Lower lobe of right lung (tissue), 2 donors: ENCODE results near the gene SH3GLB1. TPM values are rescaled to one million over a fixed set of nuclear protein-coding genes. Genes with fewer than 3 reads are reported as not detected.

Source experiments
- ATAC-seq, 2 donors: fragments of 200-7000 bp; cut with Tn5 transposase; one replicate each; pipeline ENCODE4 v1.9.1; 2020 to 2022; ENCODE audit warnings: mild to moderate bottlenecking in 2 of 2, moderate library complexity in 2 of 2
- DNase-seq: peaks from one replicate; pipeline ENCODE4 v3.0.0-alpha.2; 2020
- H3K27ac ChIP-seq: fragments of 200-600 bp; one replicate; pipeline ENCODE4 v1.8.0; 2022
- H3K27me3 ChIP-seq: fragments of 200-600 bp; one replicate; pipeline ENCODE4 v1.8.0; 2022; ENCODE audit warnings: low read depth
- H3K36me3 ChIP-seq: fragments of 200-600 bp; one replicate; pipeline ENCODE4 v1.8.0; 2022; ENCODE audit warnings: mild to moderate bottlenecking
- H3K4me1 ChIP-seq: fragments of 200-600 bp; one replicate; pipeline ENCODE4 v1.8.0; 2022
- H3K4me3 ChIP-seq: fragments of 200-600 bp; one replicate; pipeline ENCODE4 v1.8.0; 2022; ENCODE audit warnings: mild to moderate bottlenecking
- H3K9me3 ChIP-seq: fragments of 200-600 bp; one replicate; pipeline ENCODE4 v1.8.0; 2022
- intact Hi-C: fragments of 100-400 bp; cut with DNase I; formaldehyde crosslinking; loops from one replicate; pipeline ENCODE4 v1.11.0; 2022
- total RNA-seq: library from RNA; stranded (reverse); fragmentation: NEBNext Ultra II Directional; extraction: Animal tissue kit (Norgen Biotek cat#: 25700); gene quantifications from one replicate; pipeline ENCODE4 v1.2.1, GENCODE V29; 2021
- TF ChIP-seq, protein P1 (sequence below): fragments of 200-600 bp; IDR thresholded peaks from one replicate; pipeline ENCODE4 v1.8.0; 2022; ENCODE audit warnings: antibody characterized with exemption, mild to moderate bottlenecking
- donor health status: DM: no; HTN: yes; CAD: no; lungs with severe emphysema.

SH3GLB1 gene
- total RNA-seq, 1 donor from 2014 or later, result 91.1 TPM

DNA sequence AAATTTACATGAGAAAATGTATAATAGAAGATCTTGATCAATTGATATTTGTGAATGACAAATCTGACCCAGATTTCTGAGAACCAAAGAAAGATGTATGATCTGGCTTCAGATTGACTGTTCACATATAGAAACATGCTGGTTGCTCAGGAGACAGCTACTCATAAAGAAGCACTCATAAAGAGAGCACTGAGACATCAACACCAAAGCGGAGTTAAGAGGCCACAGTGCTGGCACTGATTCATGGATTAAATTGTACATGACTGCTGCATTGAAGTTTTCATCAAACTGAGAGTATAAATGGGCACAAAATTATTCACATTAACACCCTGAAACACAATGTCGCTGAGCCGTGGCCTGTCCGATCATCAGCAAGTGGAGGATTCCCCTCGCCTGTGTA, 46.2 kb downstream of the SH3GLB1 start:
- Histone ChIP-seq H3K27me3 (no peaks in the 10 kb centered on the region), H3K4me3 (no peak overlapping the region), H3K36me3 (peaks cover 11% of the 10 kb centered on the region), H3K9me3 (no peaks in the 10 kb centered on the region), H3K4me1 (no peaks in the 10 kb centered on the region), H3K27ac (no peak overlapping the region)
- DNase-seq, result no peak
- intact Hi-C loops, result no loop called here
- TF ChIP-seq, protein P1, sequence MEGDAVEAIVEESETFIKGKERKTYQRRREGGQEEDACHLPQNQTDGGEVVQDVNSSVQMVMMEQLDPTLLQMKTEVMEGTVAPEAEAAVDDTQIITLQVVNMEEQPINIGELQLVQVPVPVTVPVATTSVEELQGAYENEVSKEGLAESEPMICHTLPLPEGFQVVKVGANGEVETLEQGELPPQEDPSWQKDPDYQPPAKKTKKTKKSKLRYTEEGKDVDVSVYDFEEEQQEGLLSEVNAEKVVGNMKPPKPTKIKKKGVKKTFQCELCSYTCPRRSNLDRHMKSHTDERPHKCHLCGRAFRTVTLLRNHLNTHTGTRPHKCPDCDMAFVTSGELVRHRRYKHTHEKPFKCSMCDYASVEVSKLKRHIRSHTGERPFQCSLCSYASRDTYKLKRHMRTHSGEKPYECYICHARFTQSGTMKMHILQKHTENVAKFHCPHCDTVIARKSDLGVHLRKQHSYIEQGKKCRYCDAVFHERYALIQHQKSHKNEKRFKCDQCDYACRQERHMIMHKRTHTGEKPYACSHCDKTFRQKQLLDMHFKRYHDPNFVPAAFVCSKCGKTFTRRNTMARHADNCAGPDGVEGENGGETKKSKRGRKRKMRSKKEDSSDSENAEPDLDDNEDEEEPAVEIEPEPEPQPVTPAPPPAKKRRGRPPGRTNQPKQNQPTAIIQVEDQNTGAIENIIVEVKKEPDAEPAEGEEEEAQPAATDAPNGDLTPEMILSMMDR, result no peak
- no peak for ATAC-seq

DNA sequence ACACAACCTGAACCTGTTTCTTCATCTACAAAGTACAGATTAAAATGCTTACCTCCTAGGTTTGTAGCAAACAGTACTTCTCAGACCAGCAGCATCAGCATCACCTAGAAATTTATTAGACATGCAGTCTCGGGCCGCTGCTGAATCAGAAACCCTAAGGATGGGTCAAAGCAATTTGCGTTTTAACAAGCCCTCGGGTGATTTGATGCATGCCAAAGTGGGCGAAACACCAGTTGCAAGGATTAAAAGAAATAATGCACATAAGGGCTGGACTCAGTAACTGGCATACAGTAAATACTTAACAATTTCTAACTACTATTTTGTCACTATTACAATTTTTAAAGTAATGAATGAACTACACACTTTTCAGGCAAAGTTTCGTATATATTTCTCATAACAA, 47.5 kb downstream of the SH3GLB1 start:
- peaks cover 5% of the 10 kb centered on the region for H3K36me3 ChIP-seq
- peaks cover 7% of the 10 kb centered on the region for H3K4me1 ChIP-seq
- H3K27me3 ChIP-seq, result no peaks in the 10 kb centered on the region
- TF ChIP-seq, protein P1, result no peak
- intact Hi-C loops, result no loop called here
- DNase-seq, result no peak
- H3K9me3 ChIP-seq, result no peaks in the 10 kb centered on the region
- H3K4me3 ChIP-seq, result no peak overlapping the region
- no peak overlapping the region for H3K27ac ChIP-seq
- no peak for ATAC-seq

DNA sequence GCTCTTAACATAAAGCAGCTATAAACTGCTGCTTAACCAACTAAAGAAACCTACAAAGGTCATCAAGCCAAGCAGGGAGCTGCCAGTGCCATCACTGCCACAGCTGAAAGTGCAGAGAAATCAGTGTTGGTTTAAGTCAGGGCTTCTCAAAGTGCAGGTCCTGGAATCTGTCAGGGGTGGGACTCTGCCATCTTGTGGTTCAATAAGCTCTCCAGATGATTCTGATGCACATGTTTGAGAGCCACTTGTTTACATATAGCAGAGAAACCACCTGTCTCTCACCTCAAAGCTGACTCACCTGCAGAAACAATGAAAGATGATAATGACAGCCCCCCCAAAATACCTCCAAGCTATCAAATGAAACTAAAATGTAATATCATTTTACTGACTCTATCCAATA, 49.3 kb downstream of the SH3GLB1 start:
- no peaks in the 10 kb centered on the region for H3K36me3 ChIP-seq
- H3K4me3 ChIP-seq, result no peak overlapping the region
- H3K4me1 ChIP-seq, result peaks cover 15% of the 10 kb centered on the region
- no peaks in the 10 kb centered on the region for H3K27me3 ChIP-seq
- H3K9me3 ChIP-seq, result no peaks in the 10 kb centered on the region
- no peak overlapping the region for H3K27ac ChIP-seq
- intact Hi-C loops, result no loop called here
- DNase-seq (no peak), ATAC-seq (no peak)
- TF ChIP-seq, protein P1, result no peak

DNA sequence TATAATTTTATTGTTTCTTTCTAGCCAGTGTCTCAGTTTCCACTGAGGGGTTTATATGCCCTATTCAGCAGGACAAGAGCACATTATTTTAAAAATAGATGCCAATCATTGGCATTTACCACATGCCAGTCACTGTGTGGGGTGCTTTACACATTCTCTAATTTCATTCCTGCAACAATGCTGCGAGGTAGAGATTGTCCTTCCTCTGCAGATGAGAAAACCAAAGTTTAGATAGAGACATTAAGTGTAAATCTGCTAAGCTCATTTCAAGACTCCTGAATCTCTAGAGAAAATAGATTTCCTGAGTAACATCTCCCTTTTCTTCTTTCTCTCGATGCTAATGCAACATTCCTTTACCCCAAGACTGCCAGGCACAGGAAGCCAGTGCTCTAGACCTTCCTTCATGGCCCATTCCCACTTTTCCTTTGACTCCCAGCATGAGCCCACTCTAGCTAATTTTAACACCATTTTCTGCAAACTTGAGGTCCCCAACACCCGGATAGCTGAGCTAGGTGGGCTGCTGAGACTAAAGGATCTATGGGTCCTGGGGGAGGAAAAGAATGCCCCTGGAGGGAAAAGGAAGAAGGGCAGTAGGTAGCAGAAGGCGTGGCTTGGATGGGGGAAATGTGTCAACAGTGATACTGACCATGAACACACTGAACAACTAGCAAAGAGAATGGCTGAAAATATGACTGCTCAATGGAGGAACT, 50.0 kb downstream of the SH3GLB1 start:
- H3K4me3 ChIP-seq, result no peak overlapping the region
- ATAC-seq (no peak), DNase-seq (no peak)
- no peaks in the 10 kb centered on the region for H3K36me3 ChIP-seq
- H3K9me3 ChIP-seq, result no peaks in the 10 kb centered on the region
- intact Hi-C loops, result no loop called here
- H3K27me3 ChIP-seq, result no peaks in the 10 kb centered on the region
- TF ChIP-seq, protein P1, result no peak
- H3K4me1 ChIP-seq, result peaks cover 15% of the 10 kb centered on the region
- no peak overlapping the region for H3K27ac ChIP-seq

DNA sequence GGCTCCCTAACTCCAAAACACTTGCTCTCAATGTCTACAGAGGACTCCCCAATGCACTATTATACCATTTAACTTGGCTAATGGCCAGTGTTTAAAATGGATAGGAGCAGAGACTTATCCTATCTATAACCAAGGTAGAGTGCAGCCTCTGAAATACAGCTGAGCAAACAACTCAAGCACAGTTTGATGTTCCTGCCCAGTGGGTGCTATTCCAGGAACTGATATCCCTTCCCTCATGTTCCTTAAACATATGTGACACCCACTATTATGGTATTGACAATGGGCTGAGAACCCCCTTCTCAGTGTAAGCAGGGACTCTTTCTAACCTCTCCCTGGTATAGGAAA, 51.7 kb downstream of the SH3GLB1 start:
- Histone ChIP-seq H3K27ac (no peak overlapping the region), H3K4me1 (peaks cover 15% of the 10 kb centered on the region), H3K4me3 (no peak overlapping the region), H3K27me3 (no peaks in the 10 kb centered on the region), H3K36me3 (no peaks in the 10 kb centered on the region), H3K9me3 (no peaks in the 10 kb centered on the region)
- ATAC-seq (no peak), DNase-seq (no peak)
- TF ChIP-seq, protein P1, result no peak
- intact Hi-C loops, result no loop called here
